Activated T-cell treated with anti-CD3 and anti-CD28 coated beads, Interleukin-2, amount 50 U/mL, for 4 hours (primary cell): ENCODE results near the gene TPRG1L. TPM values are rescaled to one million over a fixed set of nuclear protein-coding genes. Genes with fewer than 3 reads are reported as not detected.

ENCODE experiments used
- ATAC-seq, 2 donors: fragments of 200-7000 bp; cut with Tn5 transposase; one replicate each; pipeline ENCODE4 v1.10.0; 2021
- DNase-seq: peaks from one replicate; pipeline ENCODE4 v3.0.0-alpha.2; 2020
- H3K27me3 Mint-ChIP-seq: one replicate; pipeline ENCODE4 v1.8.0; 2021; ENCODE audit warnings: low read depth, mixed read lengths
- H3K36me3 Mint-ChIP-seq: one replicate; pipeline ENCODE4 v1.8.0; 2022; ENCODE audit warnings: mixed read lengths; ENCODE audit not compliant: insufficient read depth
- H3K4me1 Mint-ChIP-seq: one replicate; pipeline ENCODE4 v1.8.0; 2021; ENCODE audit warnings: low read depth, mixed read lengths
- H3K4me3 Mint-ChIP-seq: one replicate; pipeline ENCODE4 v1.8.0; 2021; ENCODE audit warnings: mild to moderate bottlenecking, moderate library complexity, mixed read lengths
- H3K9me3 Mint-ChIP-seq: one replicate; pipeline ENCODE4 v1.8.0; 2021; ENCODE audit warnings: mixed read lengths
- total RNA-seq, 3 donors: library from RNA; stranded (reverse); gene quantifications; one replicate each; pipeline ENCODE4 v1.2.1, GENCODE V29; 2021

TPRG1L gene
- total RNA-seq, 3 donors from 2014 or later, result 15.0 to 17.6 (median 16.0) TPM

DNA sequence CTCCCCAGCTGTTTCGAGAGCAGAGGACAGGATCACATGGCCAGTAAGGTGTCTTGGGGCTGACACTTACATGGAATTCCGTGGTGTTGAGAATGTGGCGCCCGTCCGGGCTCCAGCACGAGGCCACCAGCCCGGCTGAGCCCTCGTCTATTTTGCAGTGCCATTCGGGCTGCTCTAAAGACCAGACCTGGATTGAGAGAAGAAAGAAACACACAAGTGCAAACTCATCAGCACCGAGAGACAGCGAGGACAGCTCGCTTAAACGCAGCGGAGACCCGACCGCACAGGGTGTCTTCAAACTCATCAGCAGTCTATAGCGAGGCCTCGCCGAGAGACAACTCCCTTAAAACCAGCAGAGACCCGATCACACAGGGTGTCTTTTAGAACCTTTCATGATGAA lies 21.8 kb downstream of the TPRG1L start:
- Mint-ChIP-seq H3K36me3 (peaks cover 22% of the 10 kb centered on the region), H3K4me3 (no peak overlapping the region), H3K9me3 (no peaks in the 10 kb centered on the region), H3K4me1 (peaks cover 28% of the 10 kb centered on the region), H3K27me3 (peaks cover 6% of the 10 kb centered on the region)
- DNase-seq (no peak), ATAC-seq (no peak)

DNA sequence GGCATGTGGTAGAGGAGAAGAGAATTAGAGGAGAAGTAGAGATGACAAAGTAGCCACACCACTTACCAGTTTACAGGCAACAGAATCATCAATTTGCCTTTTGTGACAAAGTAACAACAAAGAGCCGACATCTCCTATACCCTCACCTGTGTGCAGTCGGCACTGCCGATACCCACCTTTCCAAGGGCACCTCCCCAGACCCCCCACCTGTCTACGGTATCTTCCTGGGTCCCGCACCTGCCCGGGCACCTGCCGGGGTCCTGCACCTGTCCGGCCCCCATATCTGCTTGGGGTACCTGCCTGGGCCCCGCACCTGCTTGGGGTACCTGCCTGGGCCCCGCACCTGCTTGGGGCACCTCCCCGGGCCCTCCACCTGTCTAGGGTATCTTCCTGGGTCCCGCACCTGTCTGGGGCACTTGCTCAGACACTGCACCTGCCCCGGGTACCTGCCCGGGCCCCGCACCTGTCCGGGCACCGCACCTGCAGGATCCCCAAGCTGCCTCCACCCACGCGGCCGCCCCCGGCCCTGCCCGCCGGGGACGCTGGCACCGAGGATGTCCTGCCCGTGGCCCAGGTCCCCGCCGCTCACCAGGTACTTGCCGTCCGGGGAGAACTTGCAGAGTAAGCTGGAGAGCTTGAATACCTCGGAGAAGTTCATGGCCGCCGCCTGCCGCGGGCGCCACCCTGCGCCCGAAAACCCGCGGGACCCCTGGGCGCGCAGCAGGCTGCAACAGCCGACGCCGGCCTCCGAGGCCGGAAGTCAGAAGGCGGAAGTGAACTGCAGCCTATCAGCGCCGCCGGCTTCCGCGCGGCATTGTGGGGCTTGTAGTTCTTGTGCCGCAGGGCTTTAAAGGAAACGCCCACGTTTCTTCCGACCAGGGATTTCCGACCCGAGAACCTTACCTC lies 24.8 kb downstream of the TPRG1L start, which contains the start of gene WRAP73:
TSS of gene WRAP73 (minus strand) at position 762 of the 906 bp plus-strand sequence. CDS start at position 658, 104 bp downstream.
- Mint-ChIP-seq H3K4me3 (peak within 1 kb of the TSS; percentile 83), H3K27me3 (peaks cover 22% of the 10 kb centered on the region), H3K4me1 (peaks cover 28% of the 10 kb centered on the region), H3K9me3 (no peaks in the 10 kb centered on the region), H3K36me3 (peaks cover 6% of the 10 kb centered on the region)
- ATAC-seq (peak; percentile 96 to 98), DNase-seq (peak; percentile 86)

DNA sequence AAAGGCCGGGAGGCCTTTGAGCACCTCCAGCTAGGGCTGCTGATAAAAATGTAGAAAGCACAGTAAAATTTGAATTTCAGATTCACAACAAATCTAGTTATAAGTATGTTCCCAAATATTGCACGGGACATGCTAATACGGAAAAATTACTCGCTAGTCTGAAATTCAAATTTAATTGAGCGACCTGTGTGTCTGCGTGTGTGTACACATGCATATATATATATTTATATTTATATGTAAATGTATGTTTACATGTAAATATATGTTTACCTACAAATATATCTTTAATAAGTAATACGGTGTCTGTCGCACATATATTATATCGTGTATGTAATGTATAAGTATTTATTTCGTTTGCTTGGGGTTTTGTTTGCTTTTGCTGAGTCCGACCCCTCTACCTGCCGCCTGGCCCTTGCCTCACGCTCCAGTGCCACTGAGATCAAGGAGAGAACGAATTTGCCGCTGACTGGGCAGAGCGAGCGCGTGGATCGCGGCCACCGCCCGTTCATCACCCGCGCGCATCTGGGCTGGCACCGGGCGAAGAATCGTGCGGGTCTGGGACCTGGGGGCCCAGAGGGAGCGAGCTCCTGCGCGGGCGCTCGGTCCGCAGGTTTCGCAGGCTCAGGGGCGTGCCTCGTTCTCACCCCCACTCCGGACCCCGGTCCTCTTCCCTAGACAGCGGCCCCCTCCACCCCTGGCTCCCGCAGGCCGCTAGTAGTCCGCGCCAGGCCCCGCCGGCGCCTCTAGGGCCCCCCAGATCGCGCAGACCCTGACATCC lies 25.6 kb downstream of the TPRG1L start:
- H3K27me3 Mint-ChIP-seq, result peaks cover 31% of the 10 kb centered on the region
- ATAC-seq (no peak), DNase-seq (no peak)
- H3K36me3 Mint-ChIP-seq, result peaks cover 4% of the 10 kb centered on the region
- peak overlapping the region; percentile 83 for H3K4me3 Mint-ChIP-seq
- H3K9me3 Mint-ChIP-seq, result no peaks in the 10 kb centered on the region
- H3K4me1 Mint-ChIP-seq, result peaks cover 28% of the 10 kb centered on the region

DNA sequence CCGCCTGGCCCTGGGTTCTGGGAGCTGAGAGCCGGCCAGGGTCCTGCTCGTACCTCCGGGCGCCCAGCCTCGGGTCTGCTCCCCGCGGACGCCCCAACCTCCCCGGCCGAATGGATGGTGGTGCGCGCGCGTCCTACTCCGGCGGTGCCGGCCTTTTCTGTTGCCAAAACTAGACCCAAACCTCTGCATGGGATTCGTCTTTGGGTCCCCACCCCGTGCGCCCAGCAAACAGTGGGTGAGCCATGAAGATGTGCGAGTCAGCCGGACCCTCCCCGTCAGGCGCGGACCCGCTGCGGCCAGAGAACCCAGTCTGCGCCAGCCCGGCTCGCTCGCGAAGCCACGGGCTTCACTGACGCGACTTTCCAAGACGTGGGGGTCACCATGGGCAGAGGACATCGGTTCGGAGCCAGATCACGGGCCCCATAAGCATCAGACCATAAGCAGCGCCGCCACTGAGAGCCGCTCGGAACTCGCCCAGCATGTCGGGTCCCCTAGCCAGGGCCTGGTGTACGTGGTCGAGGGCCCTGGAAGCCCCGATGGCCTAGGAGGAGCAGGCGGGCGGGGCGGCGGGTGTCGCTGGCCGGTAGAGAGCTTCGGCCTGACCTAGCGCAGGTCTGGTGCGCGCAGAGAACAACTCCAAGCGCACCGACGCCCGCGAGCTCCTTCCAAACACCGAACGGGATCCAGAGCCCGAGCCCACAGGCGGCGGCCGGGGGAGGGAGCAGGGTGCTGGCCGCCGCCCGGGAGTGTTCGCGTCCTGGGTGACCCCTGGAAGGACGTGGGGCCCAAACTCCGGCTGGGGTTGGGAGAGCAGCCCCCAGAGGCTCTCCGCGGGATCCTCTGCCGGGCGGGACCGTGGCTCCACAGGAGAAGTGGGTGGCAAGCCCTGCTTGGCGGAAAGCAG lies 26.5 kb downstream of the TPRG1L start:
- Mint-ChIP-seq H3K36me3 (no peaks in the 10 kb centered on the region), H3K4me1 (peaks cover 28% of the 10 kb centered on the region), H3K4me3 (peak overlapping the region; percentile 61), H3K9me3 (no peaks in the 10 kb centered on the region), H3K27me3 (peaks cover 39% of the 10 kb centered on the region)
- ATAC-seq, result no peak
- no peak for DNase-seq

DNA sequence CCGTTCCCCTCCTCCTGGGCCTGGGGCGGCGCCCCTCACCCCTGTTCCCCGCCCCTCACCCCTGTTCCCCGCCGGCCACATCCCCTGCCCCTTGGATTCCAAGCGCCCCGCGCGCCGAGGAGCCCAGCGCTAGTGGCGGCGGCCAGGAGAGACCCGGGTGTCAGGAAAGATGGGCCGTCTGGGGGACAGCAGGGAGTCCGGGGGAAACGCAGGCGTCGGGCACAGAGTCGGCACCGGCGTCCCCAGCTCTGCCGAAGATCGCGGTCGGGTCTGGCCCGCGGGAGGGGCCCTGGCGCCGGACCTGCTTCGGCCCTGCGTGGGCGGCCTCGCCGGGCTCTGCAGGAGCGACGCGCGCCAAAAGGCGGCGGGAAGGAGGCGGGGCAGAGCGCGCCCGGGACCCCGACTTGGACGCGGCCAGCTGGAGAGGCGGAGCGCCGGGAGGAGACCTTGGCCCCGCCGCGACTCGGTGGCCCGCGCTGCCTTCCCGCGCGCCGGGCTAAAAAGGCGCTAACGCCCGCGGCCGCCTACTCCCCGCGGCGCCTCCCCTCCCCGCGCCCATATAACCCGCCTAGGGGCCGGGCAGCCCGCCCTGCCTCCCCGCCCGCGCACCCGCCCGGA lies 27.2 kb downstream of the TPRG1L start, which contains the start of gene TP73:
TSS of gene TP73 (plus strand) at position 587 of the 618 bp plus-strand sequence. CDS start 29,850 bp downstream, outside the sequence.
- peak within 1 kb of the TSS; percentile 48 for H3K4me3 Mint-ChIP-seq

DNA sequence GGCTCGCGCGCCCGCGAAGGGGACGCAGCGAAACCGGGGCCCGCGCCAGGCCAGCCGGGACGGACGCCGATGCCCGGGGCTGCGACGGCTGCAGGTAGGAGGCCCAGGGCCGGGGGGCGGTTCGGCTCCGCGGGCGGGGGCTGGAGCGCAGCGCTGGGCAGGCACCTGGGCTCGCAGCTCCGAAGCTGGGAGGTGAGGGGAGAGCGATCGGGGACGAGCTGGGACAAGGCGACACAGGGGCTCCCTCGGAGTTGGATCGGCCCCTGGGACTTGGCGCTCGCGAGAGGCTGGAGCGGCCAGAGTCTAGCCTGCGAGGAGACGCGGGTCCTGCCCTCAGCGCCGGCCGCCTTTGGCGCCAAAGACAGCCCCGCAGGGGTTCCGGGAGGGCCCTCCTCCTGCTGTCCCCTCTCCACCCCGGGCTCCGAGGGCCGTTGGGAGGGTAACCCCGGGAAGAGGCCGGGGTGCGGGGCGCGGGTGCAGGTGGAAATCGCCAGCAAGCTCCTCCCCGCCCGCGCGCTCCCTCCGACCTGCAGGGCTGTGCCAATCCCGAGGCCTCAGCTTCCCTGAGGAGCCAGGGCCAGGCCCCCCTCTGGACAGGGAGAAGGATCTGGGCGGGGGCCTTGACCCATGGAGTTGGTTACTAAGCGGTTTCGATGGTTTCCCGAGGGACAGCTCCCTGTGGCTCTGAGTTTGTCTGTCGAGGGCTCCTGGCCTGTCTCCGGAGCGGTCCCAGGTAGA lies 27.9 kb downstream of the TPRG1L start:
- Mint-ChIP-seq H3K36me3 (no peaks in the 10 kb centered on the region), H3K27me3 (peaks cover 49% of the 10 kb centered on the region), H3K9me3 (no peaks in the 10 kb centered on the region), H3K4me1 (peaks cover 27% of the 10 kb centered on the region), H3K4me3 (peak overlapping the region; percentile 19)
- ATAC-seq (no peak), DNase-seq (no peak)

More for the DNA sequence above, 27.2 kb downstream of the TPRG1L start, which contains the start of gene TP73:
- H3K9me3 Mint-ChIP-seq, result no peaks in the 10 kb centered on the region
- ATAC-seq (no peak), DNase-seq (no peak)
- no peaks in the 10 kb centered on the region for H3K36me3 Mint-ChIP-seq
- H3K4me1 Mint-ChIP-seq, result peaks cover 28% of the 10 kb centered on the region
- peaks cover 42% of the 10 kb centered on the region for H3K27me3 Mint-ChIP-seq

DNA sequence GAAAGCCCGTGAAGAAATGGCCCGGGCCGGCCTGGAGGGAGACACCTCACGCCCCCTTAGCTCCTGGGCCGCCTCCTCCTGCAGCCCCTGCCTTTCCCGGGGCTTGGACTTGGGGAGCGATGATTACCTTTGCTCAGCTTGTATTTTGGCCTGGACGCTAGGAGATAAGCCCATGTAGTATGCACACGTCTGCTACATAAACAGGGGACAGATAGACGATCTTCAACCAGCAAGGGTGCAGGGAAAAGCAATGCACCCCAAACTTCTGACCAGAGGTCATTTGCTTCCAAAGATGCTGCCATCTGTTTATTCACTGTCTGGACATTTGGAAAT lies 28.4 kb downstream of the TPRG1L start:
- H3K4me1 Mint-ChIP-seq, result peaks cover 22% of the 10 kb centered on the region
- H3K4me3 Mint-ChIP-seq, result peak overlapping the region; percentile 19
- no peak for DNase-seq
- no peak for ATAC-seq
- peaks cover 51% of the 10 kb centered on the region for H3K27me3 Mint-ChIP-seq
- no peaks in the 10 kb centered on the region for H3K36me3 Mint-ChIP-seq
- no peaks in the 10 kb centered on the region for H3K9me3 Mint-ChIP-seq

DNA sequence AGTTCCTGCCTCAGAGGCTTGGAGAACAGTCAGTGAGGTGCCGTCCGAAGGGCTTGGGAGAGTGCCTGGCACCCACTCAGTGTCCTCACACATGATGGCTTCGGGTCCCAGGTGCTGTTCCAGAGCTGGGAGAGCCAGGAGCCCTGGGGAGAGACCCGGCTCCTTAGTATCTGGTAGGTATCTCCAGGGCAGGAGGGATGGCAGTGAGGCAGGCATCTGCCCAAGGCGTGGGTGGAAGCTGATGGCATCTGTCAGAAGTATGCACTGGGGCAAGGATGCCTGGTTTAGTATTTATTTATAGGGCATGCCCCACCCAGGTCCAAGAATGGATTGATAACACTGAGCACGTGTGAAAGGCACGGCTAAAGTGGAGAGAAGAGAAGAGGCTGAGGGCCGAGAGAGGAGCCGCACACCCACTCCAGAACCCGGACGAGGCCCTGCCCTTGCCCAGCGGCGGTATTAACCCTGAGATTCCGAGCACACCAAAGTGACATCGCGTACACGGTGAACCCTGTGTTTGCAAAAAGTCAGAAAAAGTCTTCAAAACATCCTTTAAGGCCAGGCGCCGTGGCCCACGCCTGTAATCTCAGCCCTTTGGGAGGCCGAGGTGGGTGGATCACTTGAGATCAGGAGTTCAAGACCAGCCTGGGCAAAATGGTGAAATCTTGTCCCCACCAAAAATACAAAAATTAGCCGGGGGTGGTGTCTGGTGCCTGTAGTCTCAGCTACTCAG lies 29.9 kb downstream of the TPRG1L start:
- no peak for DNase-seq
- no peak for ATAC-seq
- no peak overlapping the region for H3K4me3 Mint-ChIP-seq
- H3K4me1 Mint-ChIP-seq, result peaks cover 11% of the 10 kb centered on the region
- no peaks in the 10 kb centered on the region for H3K36me3 Mint-ChIP-seq
- peaks cover 56% of the 10 kb centered on the region for H3K27me3 Mint-ChIP-seq
- no peaks in the 10 kb centered on the region for H3K9me3 Mint-ChIP-seq

DNA sequence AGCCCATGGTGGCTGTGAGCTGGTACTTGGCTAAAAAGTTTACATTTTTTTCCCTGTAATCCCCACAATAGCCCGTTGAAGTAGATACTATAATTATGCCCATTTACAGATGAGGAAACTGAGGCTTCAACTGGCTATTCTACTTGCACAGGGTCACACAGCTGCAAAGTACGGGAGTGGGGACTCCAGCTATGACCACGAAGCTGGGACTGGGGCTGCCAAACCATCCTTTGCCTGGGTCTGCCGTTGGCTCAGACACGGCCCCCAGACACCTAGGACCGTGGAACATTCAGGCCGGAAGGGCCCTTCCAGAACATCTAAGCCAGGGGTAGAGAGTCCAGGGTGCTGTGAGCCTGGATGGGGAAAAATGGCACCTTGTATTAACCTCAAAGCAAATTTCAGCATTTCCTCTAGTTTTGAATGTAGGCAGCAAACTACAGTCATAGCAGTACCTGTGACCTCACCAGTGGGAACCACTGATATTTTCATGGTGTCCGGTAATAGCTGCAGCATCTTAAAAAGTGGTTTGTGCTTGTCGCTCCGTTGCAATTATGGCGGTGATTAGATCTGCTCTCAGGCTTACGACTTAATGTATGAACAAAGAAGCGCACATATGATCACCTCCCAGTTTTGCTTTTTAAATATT lies 31.8 kb downstream of the TPRG1L start:
- DNase-seq (no peak), ATAC-seq (peak; percentile 13 to 32)
- H3K36me3 Mint-ChIP-seq, result no peaks in the 10 kb centered on the region
- no peak overlapping the region for H3K4me3 Mint-ChIP-seq
- peaks cover 49% of the 10 kb centered on the region for H3K27me3 Mint-ChIP-seq
- H3K9me3 Mint-ChIP-seq, result no peaks in the 10 kb centered on the region
- H3K4me1 Mint-ChIP-seq, result no peaks in the 10 kb centered on the region

DNA sequence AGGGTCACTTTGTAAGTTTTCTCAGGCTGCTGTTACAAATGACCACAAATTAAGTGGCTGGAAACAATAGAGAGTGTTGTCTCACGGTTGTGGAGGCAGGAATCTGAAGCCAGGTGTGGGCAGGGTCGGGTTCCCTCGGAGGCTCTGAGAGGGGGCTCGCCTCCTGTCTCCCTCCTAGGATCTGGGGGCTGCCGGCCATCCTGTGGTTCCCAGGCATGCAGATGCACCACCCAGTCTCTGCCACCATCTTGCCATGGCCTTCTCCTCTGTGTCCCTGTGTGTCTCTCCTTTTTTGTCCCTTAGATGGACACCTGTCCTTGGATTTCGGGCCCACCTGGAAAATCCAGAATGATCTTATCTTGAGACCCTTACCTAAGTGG lies 32.3 kb downstream of the TPRG1L start:
- Mint-ChIP-seq H3K4me1 (no peaks in the 10 kb centered on the region), H3K4me3 (no peak overlapping the region), H3K36me3 (no peaks in the 10 kb centered on the region), H3K27me3 (peaks cover 49% of the 10 kb centered on the region), H3K9me3 (no peaks in the 10 kb centered on the region)
- no peak for DNase-seq
- ATAC-seq, result no peak

DNA sequence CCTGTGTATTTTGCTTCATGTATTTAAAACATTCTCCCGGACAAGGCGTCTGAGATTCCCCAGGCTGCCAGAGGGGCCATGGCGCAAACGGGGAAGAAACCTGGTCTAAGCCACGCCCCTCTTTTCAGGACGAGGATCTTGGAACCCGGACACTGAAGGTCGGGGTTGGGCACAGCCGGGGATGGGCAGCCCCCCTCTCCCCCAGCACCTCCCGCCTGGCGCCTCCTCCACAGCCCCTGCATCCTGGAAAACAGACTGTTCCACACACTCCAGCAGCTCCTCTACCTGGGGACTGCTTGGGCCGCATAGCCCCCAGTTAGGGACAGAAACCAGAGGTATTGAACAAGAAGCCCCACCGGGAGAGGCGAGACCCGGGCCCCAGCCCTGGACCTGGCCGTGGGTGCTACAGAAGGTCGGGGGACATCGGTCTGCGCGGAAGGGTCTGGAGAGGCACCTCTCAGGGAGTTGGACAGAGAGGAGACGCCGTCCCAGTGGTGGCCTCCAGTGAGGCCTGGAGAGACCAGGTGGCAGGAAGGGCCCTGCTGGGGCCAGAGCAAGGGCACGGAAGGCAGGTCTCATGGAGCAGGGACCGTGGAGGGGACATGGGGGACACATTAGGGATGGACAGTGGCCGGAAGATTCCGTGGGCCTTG lies 32.9 kb downstream of the TPRG1L start:
- ATAC-seq (no peak), DNase-seq (no peak)
- H3K36me3 Mint-ChIP-seq, result no peaks in the 10 kb centered on the region
- no peaks in the 10 kb centered on the region for H3K9me3 Mint-ChIP-seq
- H3K4me3 Mint-ChIP-seq, result no peak overlapping the region
- no peaks in the 10 kb centered on the region for H3K4me1 Mint-ChIP-seq
- peaks cover 49% of the 10 kb centered on the region for H3K27me3 Mint-ChIP-seq

DNA sequence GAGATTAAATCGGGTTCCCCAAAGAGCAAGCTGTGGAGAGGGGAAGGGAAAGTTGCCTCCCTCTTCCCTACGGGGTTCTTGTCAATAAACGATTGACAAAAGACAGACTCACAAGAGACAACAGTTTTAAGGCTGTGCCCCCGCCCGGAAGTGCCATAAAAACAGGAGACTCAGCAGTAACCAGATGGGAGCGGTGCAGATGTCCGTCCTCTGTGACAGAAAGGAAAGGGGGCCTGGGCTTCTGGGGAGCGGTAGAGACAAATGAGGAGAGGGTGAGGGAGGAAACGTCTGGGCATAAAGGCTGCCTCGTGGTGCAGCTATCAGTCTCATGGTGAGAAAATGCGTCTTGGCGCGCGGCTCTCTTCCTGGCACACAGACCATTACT lies 33.4 kb downstream of the TPRG1L start:
- DNase-seq (no peak), ATAC-seq (no peak)
- Mint-ChIP-seq H3K4me1 (no peaks in the 10 kb centered on the region), H3K27me3 (peaks cover 47% of the 10 kb centered on the region), H3K9me3 (no peaks in the 10 kb centered on the region), H3K36me3 (no peaks in the 10 kb centered on the region), H3K4me3 (no peak overlapping the region)
